HG03103 (cell line): ENCODE results near the gene PPME1.

Experiments used
- ATAC-seq: cut with Tn5 transposase; IDR thresholded peaks from one replicate; pipeline ENCODE4 v1.9.1; 2021; ENCODE audit warnings: low read depth; ENCODE audit not compliant: unreplicated experiment

PPME1 gene

DNA sequence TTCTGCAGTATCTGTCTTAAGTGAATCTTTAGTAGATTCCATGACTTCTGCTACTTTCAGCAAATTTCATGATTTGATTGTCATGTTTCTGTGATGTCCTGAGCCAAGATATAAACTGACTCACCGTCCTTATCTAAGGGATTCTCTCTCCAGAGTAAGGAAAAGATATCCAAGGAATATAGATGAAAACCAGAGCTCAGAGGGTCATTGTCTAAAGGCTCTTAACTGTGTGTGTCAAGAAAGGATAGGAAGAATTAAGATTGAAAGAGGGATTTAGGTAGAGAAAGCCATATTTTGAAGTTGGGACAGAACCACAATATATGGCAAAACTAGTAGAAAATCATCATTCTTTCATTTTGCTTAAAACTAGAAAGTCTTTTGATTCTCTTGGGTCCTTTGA is 50.7 kb downstream of the PPME1 start:
- no peak for ATAC-seq

DNA sequence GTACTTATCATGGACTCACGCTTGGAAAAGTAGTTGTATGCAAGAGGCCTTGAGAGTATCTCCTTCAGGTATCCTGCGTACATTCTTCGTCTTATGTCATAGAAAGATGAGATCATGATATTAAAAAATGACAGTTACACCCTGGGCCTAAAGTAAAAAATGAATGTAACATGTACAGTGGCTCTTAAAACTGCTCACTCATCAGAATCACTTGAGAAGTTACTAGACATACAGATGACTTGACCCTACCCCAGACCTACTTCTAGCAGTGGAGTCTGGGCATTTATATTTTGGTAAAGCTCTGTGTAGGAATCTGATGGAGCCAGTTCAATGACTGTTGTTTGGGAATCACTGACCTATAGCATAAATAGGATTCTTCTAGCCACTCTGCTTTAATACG is 54.5 kb downstream of the PPME1 start:
- no peak for ATAC-seq

GRCh38 chr11:74226907-74227306 is 55.8 kb downstream of the PPME1 start:
- ATAC-seq: no peak

DNA sequence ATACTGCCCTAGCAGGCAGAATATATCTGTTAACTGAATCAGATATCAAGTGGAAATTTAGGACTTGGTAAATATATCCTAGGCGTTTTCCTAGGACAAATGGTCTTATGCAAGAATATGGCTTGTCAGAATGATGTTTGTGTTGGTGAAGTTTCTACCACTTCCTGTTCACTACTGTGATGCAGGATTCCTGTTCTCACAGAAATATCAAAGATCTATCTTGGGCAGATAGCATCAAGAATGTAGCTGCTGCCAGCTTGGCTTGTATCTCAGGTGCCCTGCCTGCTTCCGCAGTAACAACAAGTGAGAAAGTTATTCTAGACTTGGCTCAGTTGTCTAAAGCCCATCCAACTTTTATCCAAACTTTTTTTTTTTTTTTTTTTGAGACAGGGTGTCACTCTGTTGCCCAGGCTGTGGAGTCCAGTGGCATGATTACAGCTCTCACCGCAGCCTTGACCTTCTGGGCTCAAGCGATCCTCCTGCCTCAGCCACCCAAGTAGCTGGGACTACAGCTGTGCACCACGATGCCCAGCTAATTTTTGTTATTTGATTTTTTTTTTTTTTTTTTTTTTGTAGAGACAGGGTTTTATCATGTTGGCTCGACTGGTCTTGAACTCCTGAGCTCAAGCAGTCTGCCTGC is 61.3 kb downstream of the PPME1 start:
- no peak for ATAC-seq

- no peak for ATAC-seq
Observed at GRCh38 chr11:74233683-74234082, 62.6 kb downstream of the PPME1 start.

- ATAC-seq: no peak
Observed at GRCh38 chr11:74235121-74235520, 64.0 kb downstream of the PPME1 start.

- ATAC-seq: no peak
Observed at GRCh38 chr11:74237541-74237940, 66.5 kb downstream of the PPME1 start.

- no peak for ATAC-seq
Observed at GRCh38 chr11:74238243-74238642, 67.2 kb downstream of the PPME1 start.

GRCh38 chr11:74248469-74248868 is 77.4 kb downstream of the PPME1 start:
- ATAC-seq: no peak

- no peak for ATAC-seq
Observed at GRCh38 chr11:74249496-74249895, 78.4 kb downstream of the PPME1 start.

- no peak for ATAC-seq
Observed at GRCh38 chr11:74253361-74253760, 82.3 kb downstream of the PPME1 start.

DNA sequence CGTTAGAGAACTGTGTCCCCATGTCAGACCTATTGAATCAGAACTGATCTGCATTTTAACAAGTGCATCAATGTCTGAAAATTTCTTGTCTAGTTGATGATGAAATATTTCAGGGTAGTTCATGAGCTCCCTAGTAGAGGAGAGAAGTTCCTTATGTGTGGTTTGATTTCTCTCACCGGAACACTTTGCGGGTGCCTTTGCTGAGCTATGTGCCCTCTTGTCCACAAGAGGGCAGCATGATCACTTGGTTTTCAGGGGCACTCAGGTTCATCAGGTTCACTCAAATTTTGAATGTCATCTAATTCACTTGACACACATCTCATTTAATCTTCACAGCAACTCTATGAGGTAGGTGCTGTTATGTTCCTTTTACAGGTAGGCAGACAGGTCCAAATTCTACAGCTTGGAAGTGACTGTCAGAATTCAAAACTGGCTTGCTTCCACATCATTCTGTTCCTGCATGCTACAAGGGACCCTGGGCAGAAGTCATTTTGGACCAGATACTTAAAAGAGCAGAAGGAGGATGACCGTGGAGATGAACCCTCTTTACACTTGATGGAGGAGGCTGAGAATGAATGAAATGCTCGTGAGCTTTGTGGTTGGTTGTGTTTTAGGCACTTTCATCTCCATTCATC is 84.8 kb downstream of the PPME1 start:
- no peak for ATAC-seq

DNA sequence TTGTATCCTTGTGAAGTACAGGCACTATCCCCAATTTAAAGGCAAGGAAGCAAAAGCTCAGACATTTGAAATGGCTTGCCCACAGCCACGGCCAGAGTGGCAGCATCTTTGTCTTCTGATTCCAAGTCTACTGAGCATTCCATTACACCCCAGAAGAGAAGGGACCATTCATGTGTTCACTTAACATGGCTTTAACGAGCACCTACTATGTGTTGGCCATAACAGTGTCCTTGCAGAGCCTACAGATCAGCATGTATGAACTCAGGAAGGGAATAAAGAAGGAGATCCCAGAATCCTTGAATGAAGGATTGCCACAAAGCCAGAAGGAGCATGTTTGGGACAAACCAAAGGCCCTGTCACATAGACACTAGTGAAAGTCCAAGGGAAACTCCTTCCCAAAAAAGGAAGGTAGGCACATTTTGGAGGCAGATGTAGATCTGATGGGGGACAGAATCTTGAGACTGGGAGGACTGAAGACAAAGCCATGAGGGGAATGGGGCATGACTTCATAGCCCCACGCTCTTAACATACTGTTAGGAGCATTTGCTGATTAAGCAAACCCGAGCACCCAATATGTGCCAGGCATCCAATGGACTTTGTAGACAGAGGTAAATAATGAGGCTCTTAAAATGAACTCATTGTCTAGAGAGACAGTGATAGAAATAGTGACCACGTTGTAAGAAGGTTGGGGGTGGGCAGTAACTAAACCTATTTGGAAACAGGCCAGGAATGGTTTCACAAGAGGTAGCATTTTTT is 85.5 kb downstream of the PPME1 start:
- no peak for ATAC-seq

- ATAC-seq: no peak
Observed at GRCh38 chr11:74257959-74258553, 87.0 kb downstream of the PPME1 start.

DNA sequence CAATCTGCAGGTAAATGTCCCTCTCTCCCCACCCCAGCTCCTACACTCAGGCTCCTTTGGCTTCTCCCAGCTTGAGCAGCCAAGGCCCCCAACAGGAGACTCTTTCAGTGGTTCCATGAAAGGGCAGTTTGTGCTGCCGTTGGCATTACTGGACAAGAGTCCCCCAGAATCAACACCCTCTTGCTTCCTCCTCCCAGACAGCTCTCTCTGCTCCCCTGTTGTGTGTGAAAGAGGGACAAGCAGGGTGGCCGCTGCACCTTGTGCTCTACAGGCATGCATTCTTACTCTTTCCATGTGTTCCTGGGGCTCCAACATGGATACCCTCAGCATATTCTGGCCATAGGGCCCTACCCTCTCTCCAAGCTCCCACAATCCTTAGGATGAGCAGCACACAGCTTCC is 91.6 kb downstream of the PPME1 start:
- ATAC-seq: no peak

DNA sequence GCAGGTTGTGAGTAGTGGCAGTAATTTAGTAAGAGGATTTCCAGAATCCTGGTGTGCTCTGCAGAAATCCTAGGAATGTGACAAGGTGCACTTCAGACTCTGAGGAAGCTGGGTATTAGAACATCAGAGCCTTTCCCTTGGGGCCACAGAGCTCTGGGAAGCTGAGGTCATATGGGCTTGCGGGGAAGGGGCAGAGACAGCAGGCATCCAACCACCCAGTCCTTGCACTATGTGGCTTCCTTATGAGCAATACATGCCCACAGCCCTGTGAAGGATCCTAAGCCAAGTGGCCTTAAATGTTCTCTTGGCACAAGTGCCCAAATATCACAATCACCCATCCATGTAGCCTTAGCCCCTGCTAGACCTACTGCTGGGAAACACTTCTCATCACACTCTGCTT is 94.2 kb downstream of the PPME1 start:
- no peak for ATAC-seq

GRCh38 chr11:74267014-74267413 is 95.9 kb downstream of the PPME1 start:
- ATAC-seq: no peak

DNA sequence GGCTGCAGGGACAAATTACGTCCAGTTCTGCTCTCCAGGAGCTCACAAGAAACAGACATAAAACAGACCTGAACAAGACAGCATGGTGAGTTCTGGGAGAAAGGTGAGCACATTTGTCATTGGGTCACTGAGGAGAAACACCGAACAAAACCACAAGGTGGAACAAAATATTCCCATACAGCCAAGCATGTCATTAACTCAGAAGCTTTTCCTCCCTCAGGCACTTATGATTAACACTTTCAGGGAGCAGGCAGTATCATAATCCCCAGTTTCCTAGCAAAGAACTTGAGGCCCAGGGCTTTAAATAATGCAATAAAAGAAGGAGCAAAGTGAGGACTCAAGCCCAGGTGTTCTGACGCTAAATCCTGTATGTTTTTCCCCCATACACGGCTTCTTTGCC is 97.4 kb downstream of the PPME1 start:
- no peak for ATAC-seq

DNA sequence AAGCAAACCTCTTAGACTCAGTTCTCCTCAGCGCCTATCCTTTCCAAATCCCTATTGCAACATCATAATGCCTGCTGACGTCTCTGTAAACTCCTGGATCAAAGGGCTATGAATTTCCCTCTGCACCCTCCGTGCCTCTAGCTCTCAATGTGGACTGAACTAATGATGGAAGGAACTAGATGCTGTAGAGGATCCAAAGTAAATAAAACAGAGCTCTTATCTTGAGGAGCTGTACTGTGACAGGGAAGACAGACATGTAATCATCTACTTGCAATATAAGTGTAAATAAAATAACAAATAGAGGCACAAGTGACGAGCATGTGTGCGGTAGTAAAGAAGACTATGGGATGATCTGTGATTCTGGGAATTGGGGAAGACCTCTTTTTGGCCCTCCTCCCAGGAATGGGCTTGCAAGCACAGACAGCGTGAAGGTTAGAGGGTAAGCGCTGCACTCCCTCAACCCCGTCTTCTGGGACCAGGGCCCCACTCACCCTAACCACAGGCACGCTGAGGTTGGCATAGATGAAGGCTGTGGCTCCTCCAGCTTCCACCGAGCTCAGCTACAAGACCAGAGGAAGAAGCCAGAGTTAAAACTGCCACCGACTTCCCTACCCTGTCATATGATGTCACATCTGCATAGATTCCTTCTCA is 98.2 kb downstream of the PPME1 start:
- no peak for ATAC-seq

DNA sequence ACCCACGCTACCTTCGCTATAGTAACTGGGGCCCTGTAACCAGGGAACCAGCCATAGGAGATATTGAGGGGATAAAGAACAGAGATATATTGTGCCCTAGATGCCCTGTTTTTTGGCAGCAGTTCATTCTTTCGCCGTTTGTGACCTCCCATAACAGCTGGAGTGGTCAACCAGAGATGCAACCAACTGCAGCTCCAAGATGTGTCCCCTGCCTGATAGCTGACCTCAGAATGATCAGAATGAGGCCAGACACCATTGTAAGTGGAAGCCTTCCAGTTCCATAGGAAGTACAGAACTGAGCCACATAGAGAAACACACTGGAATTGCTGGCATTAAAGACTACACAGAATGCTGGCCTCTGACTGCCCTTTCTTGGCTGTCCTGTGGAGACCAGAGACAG is 101.2 kb downstream of the PPME1 start:
- no peak for ATAC-seq

DNA sequence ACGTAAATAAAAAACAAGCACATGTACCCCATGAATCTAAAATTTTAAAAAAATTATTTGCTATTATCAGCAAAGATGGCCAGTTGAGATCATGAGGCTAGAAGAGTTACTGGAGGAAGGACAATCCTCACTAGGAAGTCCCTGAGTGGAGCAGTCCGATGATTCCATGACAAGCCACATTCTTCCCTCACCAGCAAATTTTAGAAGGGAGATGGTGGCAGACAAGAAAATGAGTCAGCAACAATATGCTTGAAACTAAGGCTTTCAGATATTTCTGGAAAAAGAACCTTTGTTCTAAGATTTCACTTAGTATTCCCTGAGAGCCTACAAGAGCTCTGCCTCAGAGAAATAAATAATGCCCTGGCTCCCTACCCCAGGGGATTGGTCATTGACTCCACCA is 105.5 kb downstream of the PPME1 start:
- no peak for ATAC-seq
